GM12878 (cell line): ENCODE data around the gene LYZ.

Experiments
- ESRRA ChIP-seq: IDR thresholded peaks from 2 replicates; pipeline ENCODE4 v1.6.1; 2012; ENCODE audit warnings: mild to moderate bottlenecking, low read length, improper control_type of control experiment
- NRF1 ChIP-seq: conservative IDR thresholded peaks from 2 replicates; pipeline ENCODE4 v1.6.1; 2011; ENCODE audit warnings: mild to moderate bottlenecking, low read depth, low read length, improper control_type of control experiment
- RBBP5 ChIP-seq: fragments of 200-600 bp; sonication (generic); conservative IDR thresholded peaks from 2 replicates; pipeline ENCODE4 v1.6.1; 2016
- RFX5 ChIP-seq: IDR thresholded peaks from 2 replicates; pipeline ENCODE4 v1.6.1; 2011; ENCODE audit warnings: low read depth, low read length, improper control_type of control experiment
- SIN3A ChIP-seq: IDR thresholded peaks from 2 replicates; pipeline ENCODE4 v1.6.1; 2012; ENCODE audit warnings: low read depth, low read length, improper control_type of control experiment
- YY1 ChIP-seq: IDR thresholded peaks from 2 replicates; pipeline ENCODE4 v1.6.1; 2011; ENCODE audit warnings: low read depth, mild to moderate bottlenecking, low read length
- TF ChIP-seq, protein P1 (sequence below), 3 experiments: IDR thresholded peaks in 2 of 3; conservative IDR thresholded peaks in 1 of 3; 2 replicates each; pipeline ENCODE4 v1.5.1; 2011; ENCODE audit warnings: low read depth in 3 of 3, low read length in 3 of 3, mild to moderate bottlenecking in 3 of 3, control low read depth in 2 of 3, moderate library complexity in 2 of 3, inconsistent platforms in 1 of 3, mixed read lengths in 1 of 3; ENCODE audit not compliant: control insufficient read depth in 2 of 3, insufficient read depth in 1 of 3; ENCODE audit errors: extremely low read depth in 1 of 3
- TF ChIP-seq, protein P2 (sequence below): IDR thresholded peaks from 2 replicates; pipeline ENCODE4 v1.6.1; 2012; ENCODE audit warnings: mild to moderate bottlenecking, low read depth, low read length

- TF ChIP-seq NRF1 (no peak), YY1 (no peak), RFX5 (no peak), SIN3A (no peak), RBBP5 (no peak), ESRRA (no peak)
- TF ChIP-seq, protein P1, sequence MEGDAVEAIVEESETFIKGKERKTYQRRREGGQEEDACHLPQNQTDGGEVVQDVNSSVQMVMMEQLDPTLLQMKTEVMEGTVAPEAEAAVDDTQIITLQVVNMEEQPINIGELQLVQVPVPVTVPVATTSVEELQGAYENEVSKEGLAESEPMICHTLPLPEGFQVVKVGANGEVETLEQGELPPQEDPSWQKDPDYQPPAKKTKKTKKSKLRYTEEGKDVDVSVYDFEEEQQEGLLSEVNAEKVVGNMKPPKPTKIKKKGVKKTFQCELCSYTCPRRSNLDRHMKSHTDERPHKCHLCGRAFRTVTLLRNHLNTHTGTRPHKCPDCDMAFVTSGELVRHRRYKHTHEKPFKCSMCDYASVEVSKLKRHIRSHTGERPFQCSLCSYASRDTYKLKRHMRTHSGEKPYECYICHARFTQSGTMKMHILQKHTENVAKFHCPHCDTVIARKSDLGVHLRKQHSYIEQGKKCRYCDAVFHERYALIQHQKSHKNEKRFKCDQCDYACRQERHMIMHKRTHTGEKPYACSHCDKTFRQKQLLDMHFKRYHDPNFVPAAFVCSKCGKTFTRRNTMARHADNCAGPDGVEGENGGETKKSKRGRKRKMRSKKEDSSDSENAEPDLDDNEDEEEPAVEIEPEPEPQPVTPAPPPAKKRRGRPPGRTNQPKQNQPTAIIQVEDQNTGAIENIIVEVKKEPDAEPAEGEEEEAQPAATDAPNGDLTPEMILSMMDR (IDR thresholded peaks at IDR 0.05 in 2 of 3, conservative IDR thresholded peaks at IDR 0.05 in 1 of 3; ENCODE audit: control insufficient read depth in 2 of 3, extremely low read depth in 1 of 3, insufficient read depth in 1 of 3, low read depth in 3 of 3, low read length in 3 of 3): no peak
- TF ChIP-seq, protein P2, sequence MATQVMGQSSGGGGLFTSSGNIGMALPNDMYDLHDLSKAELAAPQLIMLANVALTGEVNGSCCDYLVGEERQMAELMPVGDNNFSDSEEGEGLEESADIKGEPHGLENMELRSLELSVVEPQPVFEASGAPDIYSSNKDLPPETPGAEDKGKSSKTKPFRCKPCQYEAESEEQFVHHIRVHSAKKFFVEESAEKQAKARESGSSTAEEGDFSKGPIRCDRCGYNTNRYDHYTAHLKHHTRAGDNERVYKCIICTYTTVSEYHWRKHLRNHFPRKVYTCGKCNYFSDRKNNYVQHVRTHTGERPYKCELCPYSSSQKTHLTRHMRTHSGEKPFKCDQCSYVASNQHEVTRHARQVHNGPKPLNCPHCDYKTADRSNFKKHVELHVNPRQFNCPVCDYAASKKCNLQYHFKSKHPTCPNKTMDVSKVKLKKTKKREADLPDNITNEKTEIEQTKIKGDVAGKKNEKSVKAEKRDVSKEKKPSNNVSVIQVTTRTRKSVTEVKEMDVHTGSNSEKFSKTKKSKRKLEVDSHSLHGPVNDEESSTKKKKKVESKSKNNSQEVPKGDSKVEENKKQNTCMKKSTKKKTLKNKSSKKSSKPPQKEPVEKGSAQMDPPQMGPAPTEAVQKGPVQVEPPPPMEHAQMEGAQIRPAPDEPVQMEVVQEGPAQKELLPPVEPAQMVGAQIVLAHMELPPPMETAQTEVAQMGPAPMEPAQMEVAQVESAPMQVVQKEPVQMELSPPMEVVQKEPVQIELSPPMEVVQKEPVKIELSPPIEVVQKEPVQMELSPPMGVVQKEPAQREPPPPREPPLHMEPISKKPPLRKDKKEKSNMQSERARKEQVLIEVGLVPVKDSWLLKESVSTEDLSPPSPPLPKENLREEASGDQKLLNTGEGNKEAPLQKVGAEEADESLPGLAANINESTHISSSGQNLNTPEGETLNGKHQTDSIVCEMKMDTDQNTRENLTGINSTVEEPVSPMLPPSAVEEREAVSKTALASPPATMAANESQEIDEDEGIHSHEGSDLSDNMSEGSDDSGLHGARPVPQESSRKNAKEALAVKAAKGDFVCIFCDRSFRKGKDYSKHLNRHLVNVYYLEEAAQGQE: no peak
These were observed 7.3 kb downstream of the LYZ start for GRCh38 chr12:69355363-69356028.
